SHP77 treated with DMSO at 0.1 percent for 48 hours (cell line): Measurements from ENCODE around the gene TMEM174.

Experiments
- DNase-seq: peaks from one replicate; lab custom pipeline; 2025; lab: John Stamatoyannopoulos, UW

TMEM174 gene

DNA sequence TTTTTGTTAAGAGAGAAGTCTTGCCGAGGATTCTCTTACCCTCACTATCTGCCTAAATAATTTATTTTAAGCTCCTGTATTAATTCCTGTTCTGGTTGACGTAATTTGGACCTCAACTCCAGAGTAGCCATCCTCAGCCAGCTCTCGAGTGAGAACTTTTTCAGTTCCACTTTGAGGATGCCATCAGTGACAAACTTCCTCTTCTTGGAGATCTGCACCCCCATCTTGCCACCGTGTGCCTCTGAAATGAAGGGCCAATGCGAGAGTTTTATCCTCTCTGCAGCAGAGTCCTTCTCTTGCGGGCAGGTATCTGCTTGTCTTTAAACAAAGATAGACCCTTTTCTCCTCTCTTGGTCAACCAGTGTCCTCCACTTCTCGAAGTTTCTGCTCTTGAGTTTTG is 19.5 kb upstream of the TMEM174 start:
- DNase-seq = no peak

DNA sequence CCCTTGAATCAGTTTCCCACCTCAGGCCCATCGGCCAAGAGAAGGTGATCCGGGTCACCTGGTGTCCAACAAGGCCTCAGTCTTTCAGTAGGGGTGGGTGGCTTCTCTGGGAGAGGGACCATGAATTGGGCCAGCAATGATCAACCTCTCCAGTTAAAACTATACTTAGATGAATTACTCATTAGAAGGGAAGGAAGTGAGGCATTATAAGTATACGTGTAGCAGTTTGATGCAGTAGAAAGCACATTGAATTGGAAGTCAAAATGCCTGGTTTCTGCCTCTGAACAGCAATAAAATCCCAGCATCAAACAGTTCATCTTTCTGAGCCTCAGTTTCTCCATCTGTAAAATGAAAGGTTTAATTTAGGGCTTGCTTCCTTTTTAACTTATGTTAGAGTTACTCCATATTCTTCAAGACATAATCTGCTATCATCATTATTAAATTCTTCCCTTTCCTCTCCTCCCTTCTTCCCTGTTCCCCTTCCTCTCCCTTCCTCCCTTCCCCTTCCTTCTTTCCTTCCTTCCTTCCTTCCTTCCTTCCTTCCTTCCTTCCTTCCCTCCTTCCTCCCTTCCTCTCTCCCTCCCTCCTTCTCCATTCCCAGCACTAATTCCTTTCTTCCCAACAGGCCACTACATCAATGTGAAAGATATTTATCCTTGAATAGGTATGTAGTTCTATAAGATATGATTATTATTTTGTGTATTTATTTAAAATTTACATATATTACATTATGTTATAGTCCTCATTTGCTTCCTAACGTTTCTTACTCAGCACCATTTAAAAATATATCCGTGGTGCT is 18.6 kb upstream of the TMEM174 start:
- no peak for DNase-seq

- no peak for DNase-seq
Measured at GRCh38 chr5:73155271-73156222, 17.4 kb upstream of the TMEM174 start.

DNA sequence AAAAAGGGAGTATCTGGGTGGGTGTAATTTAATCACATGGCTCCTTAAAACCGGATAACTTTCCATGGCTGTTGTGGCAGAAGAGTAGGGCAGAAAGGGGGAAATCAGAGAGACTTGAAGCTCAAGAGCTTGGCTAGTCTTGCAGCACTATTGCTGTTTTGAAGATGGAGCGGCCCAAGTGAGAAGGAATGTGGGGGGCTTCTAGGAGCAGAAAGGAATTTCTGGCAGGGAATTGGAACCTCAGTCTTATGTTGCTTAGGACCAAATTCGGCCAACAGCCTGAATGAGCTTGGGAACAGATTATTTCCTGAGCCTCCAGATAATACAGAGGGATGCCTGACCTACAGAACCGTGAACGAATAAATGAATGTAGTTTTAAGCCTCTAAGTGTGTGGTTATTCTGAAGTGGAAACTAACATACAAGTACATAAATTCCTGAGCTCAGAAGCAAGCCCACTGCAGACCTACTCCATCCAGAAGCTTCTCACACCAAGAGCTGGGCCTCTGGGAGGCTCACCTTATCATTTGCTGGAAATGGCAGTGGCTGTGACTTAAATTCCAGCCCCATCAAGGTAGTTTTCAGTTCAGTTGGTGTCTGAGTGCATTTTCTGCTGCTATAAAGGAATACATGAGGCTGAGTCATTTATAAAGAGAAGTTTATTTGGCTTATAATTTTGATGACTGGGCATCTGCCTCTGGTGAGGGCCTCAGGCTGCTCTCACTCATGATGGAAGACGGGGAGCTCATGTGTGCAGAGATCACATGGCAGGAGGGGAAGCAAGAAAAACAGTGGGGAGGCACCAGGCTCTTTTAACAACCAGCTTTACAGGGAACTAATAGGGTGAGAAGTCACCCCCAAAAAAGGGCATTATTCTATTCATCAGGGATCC is 15.3 kb upstream of the TMEM174 start:
- no peak for DNase-seq

- no peak for DNase-seq
Measured at GRCh38 chr5:73158313-73158712, 14.7 kb upstream of the TMEM174 start.

DNA sequence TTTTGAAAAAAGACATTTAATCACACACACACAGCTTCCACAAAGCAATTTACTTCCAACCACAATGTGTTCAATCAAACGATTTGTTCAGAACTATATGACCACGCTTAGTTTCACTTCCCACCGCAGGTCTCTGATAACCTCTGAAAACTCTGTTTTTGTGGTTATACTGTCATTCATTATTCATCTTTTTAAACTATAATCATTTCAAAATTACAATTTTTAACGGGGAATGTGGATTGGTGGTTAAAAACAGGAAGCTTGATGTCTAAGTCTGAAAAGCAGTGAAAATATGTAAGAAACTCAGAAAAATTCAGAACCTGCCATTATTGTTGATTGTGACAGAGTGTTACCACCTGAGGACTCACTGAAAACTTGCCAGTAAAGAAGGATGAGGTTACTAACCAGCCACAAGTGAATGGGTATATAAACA is 12.7 kb upstream of the TMEM174 start:
- DNase-seq = no peak

DNA sequence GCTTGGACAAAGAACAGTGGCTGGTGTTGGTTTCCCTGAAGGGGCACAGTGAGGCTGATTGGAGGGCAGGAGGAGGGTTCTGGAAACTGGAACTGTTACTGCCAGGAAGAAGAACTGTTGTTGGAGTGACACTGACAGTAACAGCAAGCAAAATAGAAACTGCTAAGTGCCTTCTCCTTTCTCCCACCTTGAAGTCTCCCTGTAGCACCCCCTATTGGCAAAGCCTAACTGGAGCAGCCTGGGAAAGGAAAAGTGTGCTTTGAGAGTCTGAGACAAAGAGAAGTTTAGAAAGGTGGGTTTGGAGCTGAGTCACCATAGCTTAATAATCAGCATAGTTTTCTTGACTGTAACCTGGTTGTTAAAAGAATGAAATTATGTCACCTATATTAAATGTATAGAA is 2.5 kb upstream of the TMEM174 start:
- no peak for DNase-seq

GRCh38 chr5:73171495-73171894 is 1.5 kb upstream of the TMEM174 start:
- no peak for DNase-seq

DNA sequence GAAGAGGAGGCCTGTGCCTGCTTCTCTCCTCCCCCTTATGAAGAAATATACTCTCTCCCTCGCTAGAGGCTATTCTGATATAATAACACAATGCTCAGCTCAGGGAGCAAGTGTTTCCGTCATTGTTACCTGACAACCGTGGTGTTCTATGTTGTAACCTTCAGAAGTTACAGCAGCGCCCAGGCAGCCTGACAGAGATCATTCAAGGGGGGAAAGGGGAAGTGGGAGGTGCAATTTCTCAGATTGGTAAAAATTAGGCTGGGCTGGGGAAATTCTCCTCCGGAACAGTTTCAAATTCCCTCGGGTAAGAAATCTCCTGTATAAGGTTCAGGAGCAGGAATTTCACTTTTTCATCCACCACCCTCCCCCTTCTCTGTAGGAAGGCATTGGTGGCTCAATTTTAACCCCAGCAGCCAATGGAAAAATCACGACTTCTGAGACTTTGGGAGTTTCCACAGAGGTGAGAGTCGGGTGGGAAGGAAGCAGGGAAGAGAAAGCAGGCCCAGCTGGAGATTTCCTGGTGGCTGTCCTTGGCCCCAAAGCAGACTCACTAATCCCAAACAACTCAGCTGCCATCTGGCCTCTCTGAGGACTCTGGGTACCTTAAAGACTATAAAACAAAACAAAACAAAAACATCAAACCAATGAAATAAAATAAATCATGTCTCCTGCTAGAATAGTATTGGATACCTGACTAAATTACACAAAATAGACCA is 1.3 kb downstream of the TMEM174 start:
- no peak for DNase-seq

DNA sequence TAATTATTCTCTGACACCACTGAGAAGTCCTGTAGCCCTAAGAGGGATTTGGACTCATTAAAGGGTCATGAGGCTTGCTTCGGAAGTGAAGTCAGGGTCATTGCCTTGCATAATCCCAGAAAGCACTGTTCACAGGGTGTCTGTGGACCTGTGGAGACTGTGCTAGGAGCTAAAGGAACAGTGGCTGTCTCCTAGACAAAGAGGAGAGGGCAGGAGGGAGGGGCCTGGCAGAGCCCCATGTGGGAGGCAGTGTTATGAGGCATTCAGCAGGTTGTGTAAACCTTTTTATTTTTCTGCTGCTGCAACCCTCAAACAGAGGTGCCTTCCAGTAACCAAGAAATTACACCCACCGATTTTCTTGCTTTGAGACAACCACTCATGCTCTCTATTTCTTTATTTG is 3.3 kb downstream of the TMEM174 start:
- no peak for DNase-seq

- DNase-seq = no peak
Measured at GRCh38 chr5:73178265-73178664, 5.3 kb downstream of the TMEM174 start.

DNA sequence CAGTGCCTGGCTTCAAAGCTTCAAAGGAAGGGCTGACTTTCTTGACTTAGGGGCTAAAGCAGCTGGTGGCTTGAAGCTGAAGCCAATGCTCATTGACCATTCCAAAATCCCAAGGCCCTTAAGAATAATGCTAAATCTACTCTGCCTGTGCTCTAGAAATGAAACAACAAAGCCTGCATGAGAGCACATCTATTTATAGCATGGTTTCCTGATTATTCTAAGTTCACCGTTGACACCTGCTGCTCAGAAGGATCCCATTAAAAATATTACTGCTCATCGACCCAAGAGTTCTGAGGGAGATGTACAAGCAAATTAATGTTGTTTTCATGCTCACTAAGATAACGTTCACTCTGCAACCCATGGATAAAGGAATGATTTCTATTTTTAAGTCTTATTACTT is 6.7 kb downstream of the TMEM174 start:
- DNase-seq = no peak

DNA sequence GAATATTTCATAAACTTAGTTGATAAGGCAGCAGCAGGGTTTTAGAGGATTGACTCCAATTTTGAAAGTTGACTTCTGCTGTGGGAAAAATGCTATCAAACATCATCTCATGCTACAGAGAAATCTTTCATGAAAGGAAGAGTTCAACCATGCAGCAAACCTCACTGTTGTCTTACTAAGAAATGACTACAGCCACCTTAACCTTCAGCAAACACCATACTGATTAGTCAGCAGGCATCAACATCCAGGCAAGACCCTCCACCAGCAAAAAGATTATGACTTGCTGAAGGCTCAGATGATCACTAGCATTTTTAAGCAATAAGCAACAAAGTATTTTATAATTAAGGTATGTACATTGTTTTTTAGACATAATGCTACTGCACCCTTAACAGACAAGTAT is 7.6 kb downstream of the TMEM174 start:
- DNase-seq = no peak

GRCh38 chr5:73182307-73182706 is 9.3 kb downstream of the TMEM174 start:
- DNase-seq = no peak

- peak; percentile 28 for DNase-seq
Measured at GRCh38 chr5:73183000-73183399, 10.0 kb downstream of the TMEM174 start.

GRCh38 chr5:73183481-73183891 is 10.5 kb downstream of the TMEM174 start:
- DNase-seq = no peak

DNA sequence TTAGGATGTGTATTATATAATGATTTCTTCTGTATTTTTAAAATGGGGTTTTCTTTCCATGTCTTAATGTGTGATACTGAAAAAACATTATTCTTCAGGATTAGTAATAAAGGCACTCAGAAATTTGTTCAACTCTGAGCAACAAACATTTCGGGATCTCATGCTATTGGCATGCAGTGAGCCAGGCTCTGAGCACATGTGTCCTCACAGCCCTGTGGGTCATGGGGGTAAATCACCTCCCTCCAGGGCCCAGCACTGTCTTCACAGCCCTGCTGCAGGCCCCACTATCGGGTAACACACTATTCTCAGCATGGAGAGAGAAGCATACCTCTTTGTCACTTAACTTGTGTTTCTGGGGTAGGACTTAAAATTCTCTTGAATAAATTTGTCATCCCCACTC is 14.0 kb downstream of the TMEM174 start:
- no peak for DNase-seq

- DNase-seq = no peak
Measured at GRCh38 chr5:73188764-73189531, 16.0 kb downstream of the TMEM174 start.

DNA sequence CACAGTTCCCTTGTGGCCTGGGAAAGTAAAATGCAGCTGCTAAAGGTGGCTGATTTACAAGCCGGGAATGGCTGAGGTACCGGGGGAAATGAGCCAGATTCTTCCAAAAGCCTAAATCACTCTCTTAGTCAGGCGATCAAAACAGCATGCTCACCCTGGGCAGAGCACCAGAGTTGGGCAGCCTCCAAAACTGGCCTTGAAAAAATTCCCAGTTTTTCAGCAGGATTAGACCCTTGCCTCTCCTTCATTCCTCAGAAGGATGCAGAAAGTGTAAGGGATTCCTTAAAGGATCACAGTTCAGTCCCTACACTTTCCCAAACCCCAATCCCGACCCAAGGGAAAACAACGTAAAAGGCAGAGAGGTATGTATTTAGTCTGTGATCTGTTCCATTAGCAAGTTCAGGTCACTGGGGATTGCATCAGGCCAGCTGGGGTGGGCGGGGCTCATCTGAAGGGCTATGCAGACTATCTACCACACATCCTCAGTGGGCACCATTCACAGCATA is 16.9 kb downstream of the TMEM174 start:
- no peak for DNase-seq

DNA sequence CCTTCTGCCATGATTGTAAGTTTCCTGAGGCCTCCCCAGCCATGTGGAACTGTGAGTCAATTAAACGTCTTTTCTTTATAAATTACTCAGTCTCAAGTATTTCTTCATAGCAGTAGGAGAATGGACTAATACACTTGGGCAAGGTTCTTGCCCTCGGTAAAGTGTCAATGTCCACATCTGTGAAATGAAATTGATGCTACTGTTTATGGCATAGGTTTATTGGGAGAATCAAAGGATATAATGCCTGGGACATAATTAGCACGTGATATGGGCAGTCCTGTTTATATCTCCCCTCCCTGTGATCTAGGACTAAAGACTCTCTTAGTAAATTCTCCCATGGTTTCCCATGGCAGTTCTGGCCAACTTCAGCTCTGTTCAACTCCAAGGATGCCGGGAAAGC is 19.4 kb downstream of the TMEM174 start:
- no peak for DNase-seq
